GM12878 (cell line): ENCODE data around the gene P4HTM. TPM values are rescaled to one million over a fixed set of nuclear protein-coding genes. Genes with fewer than 3 reads are reported as not detected.

Experiments
- ATAC-seq: fragments of 200-7000 bp; cut with Tn5 transposase; 3 replicates; pipeline ENCODE4 v1.9.1; 2020; ENCODE audit warnings: mild to moderate bottlenecking, moderate library complexity
- BruUV-seq: library from RNA; stranded (reverse); fragments of 400-500 nt; replicated peaks from 2 replicates; lab custom pipeline; 2021; lab: Mats Ljungman, UMichigan
- CTCF ChIA-PET: fragments of 300-600 bp; sonication (Branson Sonifier 250); formaldehyde crosslinking; extraction: SDS; loops from one replicate; lab custom pipeline; 2021; ENCODE audit warnings: inconsistent platforms; lab: Yijun Ruan, JAX
- POLR2A ChIA-PET: fragments of 350-600 bp; formaldehyde crosslinking; extraction: SDS; loops from one replicate; lab custom pipeline; 2021; ENCODE audit warnings: inconsistent platforms; lab: Charles Lee
- RAD21 ChIA-PET: fragments of 300-600 bp; sonication (Branson Sonifier 250); formaldehyde crosslinking; loops from one replicate; lab custom pipeline; 2023; ENCODE audit warnings: antibody characterized with exemption; ENCODE audit not compliant: unreplicated experiment; lab: Charles Lee
- SMC1A ChIA-PET: fragments of 300-600 bp; sonication (Branson Sonifier 250); formaldehyde crosslinking; loops from one replicate; lab custom pipeline; 2023; ENCODE audit not compliant: unreplicated experiment, uncharacterized antibody; lab: Charles Lee
- DNase-seq: peaks from one replicate; pipeline ENCODE4 v3.0.0-alpha.2; 2011; ENCODE audit warnings: low read depth, low spot score
- FAIRE-seq: peaks from 3 replicates; lab custom pipeline; 2011; peaks lifted over from hg19 to GRCh38; lab: Jason Lieb, UNC
- H2AFZ ChIP-seq: 2 replicates; pipeline ENCODE4 v1.6.0; 2011; ENCODE audit warnings: low read depth, low read length, control low read depth; ENCODE audit not compliant: control insufficient read depth
- H3K27ac ChIP-seq: 2 replicates; pipeline ENCODE4 v1.5.1; 2011; ENCODE audit warnings: control low read depth; ENCODE audit not compliant: control insufficient read depth, insufficient read depth
- H3K27me3 ChIP-seq, 2 experiments: replicated peaks in 1 of 2; 2 replicates each; pipeline versions ENCODE4 v1.6.0 to v1.6.1; 2011; ENCODE audit warnings: low read length in 1 of 2; ENCODE audit not compliant: control insufficient read depth in 2 of 2, insufficient read depth in 2 of 2
- H3K36me3 ChIP-seq, 2 experiments: 2 replicates each; pipeline ENCODE4 v1.5.1; 2011; ENCODE audit warnings: low read length in 1 of 2; ENCODE audit not compliant: control insufficient read depth in 2 of 2, insufficient read depth in 2 of 2
- H3K4me1 ChIP-seq: 2 replicates; pipeline ENCODE4 v1.6.1; 2011; ENCODE audit warnings: mild to moderate bottlenecking, low read length, moderate library complexity, mixed read lengths; ENCODE audit not compliant: control insufficient read depth, insufficient read depth
- H3K4me2 ChIP-seq: 2 replicates; pipeline ENCODE4 v1.6.0; 2011; ENCODE audit warnings: control low read depth; ENCODE audit not compliant: control insufficient read depth, insufficient read depth
- H3K4me3 ChIP-seq: fragments of 200-600 bp; sonication (generic); 2 replicates; pipeline ENCODE4 v1.5.1; 2016
- H3K79me2 ChIP-seq: 2 replicates; pipeline ENCODE4 v1.6.0; 2011; ENCODE audit warnings: low read length; ENCODE audit not compliant: control insufficient read depth, insufficient read depth
- H3K9ac ChIP-seq: 2 replicates; pipeline ENCODE4 v1.8.0; 2011; ENCODE audit warnings: low read length, control low read depth, mixed read lengths; ENCODE audit not compliant: control insufficient read depth, insufficient read depth
- H3K9me3 ChIP-seq: replicated peaks from 3 replicates; pipeline ENCODE4 v1.5.1; 2011; ENCODE audit warnings: mild to moderate bottlenecking, low read length; ENCODE audit not compliant: control insufficient read depth, insufficient read depth
- H4K20me1 ChIP-seq: 2 replicates; pipeline ENCODE4 v1.6.0; 2011; ENCODE audit not compliant: control insufficient read depth, insufficient read depth
- ATF7 ChIP-seq: fragments of 450-650 bp; IDR thresholded peaks from 2 replicates; pipeline ENCODE4 v1.6.1; 2016; ENCODE audit warnings: low read depth, mild to moderate bottlenecking
- CBX5 ChIP-seq: sonication (generic); IDR thresholded peaks from 2 replicates; pipeline ENCODE4 v1.6.1; 2016; ENCODE audit warnings: low read depth, moderate library complexity, mild to moderate bottlenecking, inconsistent platforms
- CREB1 ChIP-seq: IDR thresholded peaks from 2 replicates; pipeline ENCODE4 v1.6.1; 2012; ENCODE audit warnings: low read depth, mild to moderate bottlenecking, inconsistent platforms
- E2F8 ChIP-seq: fragments of 450-650 bp; IDR thresholded peaks from 2 replicates; pipeline ENCODE4 v1.6.1; 2018; ENCODE audit warnings: mild to moderate bottlenecking, low read depth, moderate library complexity; ENCODE audit not compliant: partially characterized antibody
- HDAC2 ChIP-seq: fragments of 200-600 bp; sonication (generic); IDR thresholded peaks from 2 replicates; pipeline ENCODE4 v1.6.1; 2017
- IKZF2 ChIP-seq, 2 experiments: fragments of 450-650 bp; IDR thresholded peaks; 2 replicates each; pipeline ENCODE4 v1.6.1; 2017; ENCODE audit warnings: mild to moderate bottlenecking in 2 of 2, moderate library complexity in 2 of 2
- IRF5 ChIP-seq: fragments of 450-650 bp; IDR thresholded peaks from 2 replicates; pipeline ENCODE4 v1.6.1; 2017; ENCODE audit warnings: borderline replicate concordance
- MTA2 ChIP-seq: fragments of 450-650 bp; IDR thresholded peaks from 2 replicates; pipeline ENCODE4 v1.6.1; 2016; ENCODE audit warnings: low read depth, mild to moderate bottlenecking, moderate library complexity
- MXI1 ChIP-seq: fragments of 150-350 bp; IDR thresholded peaks from 2 replicates; pipeline ENCODE4 v1.6.1; 2011; ENCODE audit warnings: low read depth, mild to moderate bottlenecking, inconsistent platforms, low read length, improper control_type of control experiment
- PAX5 ChIP-seq: IDR thresholded peaks from 2 replicates; pipeline ENCODE4 v1.6.1; 2011; ENCODE audit warnings: low read depth, low read length, borderline replicate concordance
- POLR2AphosphoS2 ChIP-seq: IDR thresholded peaks from 2 replicates; pipeline ENCODE4 v1.6.1; 2011; ENCODE audit warnings: low read depth, mild to moderate bottlenecking, low read length, improper control_type of control experiment, moderate library complexity
- SUZ12 ChIP-seq: fragments of 200-600 bp; sonication (generic); IDR thresholded peaks from one replicate; pipeline ENCODE4 v1.6.1; 2018; ENCODE audit warnings: antibody characterized with exemption, mild to moderate bottlenecking; ENCODE audit not compliant: unreplicated experiment
- TCF3 ChIP-seq: IDR thresholded peaks from 2 replicates; pipeline ENCODE4 v1.6.1; 2012; ENCODE audit warnings: low read depth, mild to moderate bottlenecking, low read length, borderline replicate concordance; ENCODE audit not compliant: insufficient read depth
- YY1 ChIP-seq: IDR thresholded peaks from 2 replicates; pipeline ENCODE4 v1.6.1; 2011; ENCODE audit warnings: low read depth, mild to moderate bottlenecking, low read length
- ZNF24 ChIP-seq: fragments of 450-650 bp; IDR thresholded peaks from 2 replicates; pipeline ENCODE4 v1.6.1; 2017; ENCODE audit warnings: antibody characterized with exemption, mild to moderate bottlenecking
- ZZZ3 ChIP-seq: IDR thresholded peaks from 2 replicates; pipeline ENCODE4 v1.6.1; 2011; ENCODE audit warnings: low read depth; ENCODE audit not compliant: control insufficient read depth, insufficient read length
- WGBS: methylation state at CpG from one replicate; pipeline ENCODE4 v1.1.6; 2016; ENCODE audit warnings: low lambda C conversion rate; ENCODE audit not compliant: insufficient replicate concordance, insufficient coverage; ENCODE audit errors: missing lambda C conversion rate; 5-methylcytosine and 5-hydroxymethylcytosine counted together
- in situ Hi-C: fragments of 300-500 bp; cut with MboI; formaldehyde crosslinking; loops from 9 replicates; pipeline ENCODE4 v1.14.3; 2018; ENCODE audit warnings: mixed read lengths
- intact Hi-C: fragments of 100-400 bp; cut with micrococcal nuclease; formaldehyde crosslinking; loops from one replicate; pipeline ENCODE4 v1.14.2; 2022; ENCODE audit not compliant: unreplicated experiment
- polyA plus RNA-seq, 11 experiments: library from polyadenylated mRNA; depleted of rRNA in 4 of 11; unstranded in 6 of 11; stranded (reverse) in 5 of 11; fragments of >200 nt; fragmentation: Nextera tagmentation in 4 of 11; fragmentation: Illumina TruSeq in 1 of 11; extraction: Ambion mirVana in 4 of 11; extraction: Trizol in 1 of 11; gene quantifications; 1 replicate in 1 of 11; 2 replicates in 10 of 11; pipeline versions ENCODE4 v1.2.1 to v1.2.3, GENCODE V29; 2011 to 2016; ENCODE audit warnings: inconsistent platforms in 2 of 11, missing spikeins in 2 of 11, low read depth in 1 of 11
- total RNA-seq, 4 experiments: library from RNA; depleted of rRNA in 3 of 4; stranded (reverse); fragments of >200 nt in 3 of 4; fragmentation: Illumina TruSeq in 1 of 4; extraction: Trizol in 1 of 4; gene quantifications; 2 replicates each; pipeline versions ENCODE4 v1.2.1 to v1.2.3, GENCODE V29; 2013 to 2021

The P4HTM gene
- total and polyA plus RNA-seq, 10 of the 15 experiments (the other 5 are each of a cell fraction or from before 2014, with no cell fraction given), result 0.76 to 28.8 (median 22.9) TPM

- TF ChIP-seq CREB1 (no peak), ZZZ3 (no peak), ATF7 (no peak), TCF3 (no peak), PAX5 (no peak), ZNF24 (no peak), IRF5 (no peak), HDAC2 (no peak), POLR2AphosphoS2 (no peak), MXI1 (no peak), YY1 (no peak), E2F8 (no peak), SUZ12 (no peak), MTA2 (no peak), CBX5 (no peak), IKZF2 (IDR thresholded peaks at IDR 0.05) (no peak)
- H3K4me1 ChIP-seq, result peaks cover 3% of the 10 kb centered on the region
- ChIA-PET CTCF (no interaction called here), SMC1A (no interaction called here), POLR2A (interaction anchor here (0.5 kb wide), 1 partner anchor 260 kb away, joined by 5 read pairs; no protein-coding TSS in a partner anchor), RAD21 (no interaction called here)
- BruUV-seq, result no TSS peak
- no peak overlapping the region for H3K4me3 ChIP-seq
- DNase-seq (no peak), ATAC-seq (peak; percentile 32; the same call in 1 of the 3 replicates), FAIRE-seq (no peak)
- H3K9ac ChIP-seq, result no peak overlapping the region
- no peak overlapping the region for H2AFZ ChIP-seq
- H3K36me3 ChIP-seq, result no peaks in the 10 kb centered on the region
- H3K4me2 ChIP-seq, result no peak overlapping the region
- H4K20me1 ChIP-seq, result no peaks in the 10 kb centered on the region
- 97% methylated on average over 6 of the region's 6 CpGs for WGBS
- H3K27me3 ChIP-seq, result no peaks in the 10 kb centered on the region
- H3K79me2 ChIP-seq, result no peaks in the 10 kb centered on the region; the same call in 1 of the 2 replicates
- H3K9me3 ChIP-seq, result no peaks in the 10 kb centered on the region
- H3K27ac ChIP-seq, result no peak overlapping the region
- in situ Hi-C loops (no loop called here), intact Hi-C loops (no loop called here)
Measured at GRCh38 chr3:49001155-49001554, 11.1 kb downstream of the P4HTM start.
